Stomach (tissue), 9 donors: ENCODE data around the gene RBM38. TPM values are rescaled to one million over a fixed set of nuclear protein-coding genes. Genes with fewer than 3 reads are reported as not detected.

ENCODE experiments used
- DNase-seq, 2 donors: peaks; one replicate each; pipeline versions ENCODE4 v3.0.0 to v3.0.0-alpha.2; 2013 to 2019
- H3K27ac ChIP-seq, 5 donors: fragments of 200-600 bp in 4 of 5; sonication (generic) in 4 of 5; one replicate each; pipeline ENCODE4 v1.5.1; 2013 to 2019; ENCODE audit warnings: mild to moderate bottlenecking in 1 of 5, moderate library complexity in 1 of 5
- H3K27me3 ChIP-seq, 3 donors: fragments of 200-600 bp; sonication (generic); one replicate each; pipeline ENCODE4 v1.5.1; 2017 to 2019; ENCODE audit warnings: mixed run types in 1 of 3
- H3K36me3 ChIP-seq, 4 donors: fragments of 200-600 bp; sonication (generic); 1 replicate in 3 of 4; 2 replicates in 1 of 4; pipeline ENCODE4 v1.5.1; 2016 to 2019
- H3K4me1 ChIP-seq, 4 donors: fragments of 200-600 bp; sonication (generic); one replicate each; pipeline ENCODE4 v1.5.1; 2016 to 2019
- H3K4me3 ChIP-seq, 4 donors: fragments of 200-600 bp; sonication (generic) in 3 of 4; one replicate each; pipeline ENCODE4 v1.5.1; 2016 to 2019; ENCODE audit warnings: mild to moderate bottlenecking in 1 of 4
- H3K9me3 ChIP-seq, 4 donors: fragments of 200-600 bp; sonication (generic); one replicate each; pipeline ENCODE4 v1.5.1; 2016 to 2019
- CTCF ChIP-seq, 7 experiments: fragments of 450-650 bp in 4 of 7; fragments of 200-600 bp in 3 of 7; sonication (generic) in 3 of 7; IDR thresholded peaks; one replicate each; pipeline ENCODE4 v1.5.1; 2016 to 2019; ENCODE audit warnings: antibody characterized with exemption in 7 of 7, control low read depth in 2 of 7, mild to moderate bottlenecking in 1 of 7
- EP300 ChIP-seq: sonication (generic); formaldehyde crosslinking; IDR thresholded peaks from one replicate; pipeline ENCODE4 v1.6.1; 2017; ENCODE audit warnings: antibody characterized with exemption
- POLR2A ChIP-seq, 4 donors: fragments of 450-650 bp; IDR thresholded peaks; one replicate each; pipeline ENCODE4 v1.6.1; 2016; ENCODE audit warnings: antibody characterized with exemption in 4 of 4, control low read depth in 2 of 4, mild to moderate bottlenecking in 1 of 4, moderate library complexity in 1 of 4
- POLR2AphosphoS5 ChIP-seq, 3 donors: sonication (generic); formaldehyde crosslinking; IDR thresholded peaks; one replicate each; pipeline ENCODE4 v1.6.1; 2016; ENCODE audit warnings: antibody characterized with exemption in 3 of 3
- WGBS, 5 donors: extraction: QIAGEN DNeasy Blood & Tissue Kit in 3 of 5; methylation state at CpG; one replicate each; pipeline versions ENCODE4 v1.1.5 to v1.1.7; 2013 to 2018; 5-methylcytosine and 5-hydroxymethylcytosine counted together
- intact Hi-C: fragments of 100-400 bp; cut with DNase I; formaldehyde crosslinking; loops from one replicate; pipeline ENCODE4 v1.15.1; 2023; ENCODE audit warnings: low total_unique reads
- polyA plus RNA-seq, 3 donors: library from polyadenylated mRNA; stranded (reverse); fragments of 200-250 nt; gene quantifications; one replicate each; pipeline ENCODE4 v1.2.3, GENCODE V29; 2013
- total RNA-seq, 5 donors: library from RNA; depleted of rRNA; stranded (reverse); fragments of >200 nt; gene quantifications; one replicate each; pipeline versions ENCODE4 v1.1.0 to v1.2.3, GENCODE V29; 2014 to 2016
- donor health status: healthy with polysubstance abuse.
- donor health status: Bipolar disorder and iron deficiency.
- donor health status: healthy.

The RBM38 gene
- total and polyA plus RNA-seq, 8 donors, result 5.3 to 37.8 (median 16.4) TPM

GRCh38 chr20:57410924-57411323 is 19.7 kb downstream of the RBM38 start:
- 85 to 93% (median 88%) methylated on average over 5 of the region's 5 CpGs for WGBS, 5 donors
- H3K36me3 ChIP-seq, result peaks cover 19 to 43% (median 41%) of the 10 kb centered on the region in 4 donors
- intact Hi-C loops, result no loop called here
- no peak for DNase-seq
- H3K27ac ChIP-seq, result no peak overlapping the region
- H3K27me3 ChIP-seq, result no peaks in the 10 kb centered on the region
- H3K9me3 ChIP-seq, result no peaks in the 10 kb centered on the region
- TF ChIP-seq EP300 (no peak), POLR2A (IDR thresholded peaks at IDR 0.05) (no peak), POLR2AphosphoS5 (IDR thresholded peaks at IDR 0.05) (no peak), CTCF (IDR thresholded peaks at IDR 0.05) (no peak)
- no peak overlapping the region for H3K4me3 ChIP-seq
- H3K4me1 ChIP-seq, result peaks cover 0 to 26% (median 15%) of the 10 kb centered on the region in 4 donors

GRCh38 chr20:57411406-57412283 is 20.4 kb downstream of the RBM38 start:
- Histone ChIP-seq H3K36me3 (peaks cover 13 to 35% (median 34%) of the 10 kb centered on the region in 4 donors), H3K27ac (no peak overlapping the region), H3K9me3 (no peaks in the 10 kb centered on the region), H3K4me3 (no peak overlapping the region), H3K4me1 (peaks cover 0 to 26% (median 15%) of the 10 kb centered on the region in 4 donors), H3K27me3 (no peaks in the 10 kb centered on the region)
- TF ChIP-seq CTCF (IDR thresholded peaks at IDR 0.05) (no peak), EP300 (no peak), POLR2A (IDR thresholded peaks at IDR 0.05) (no peak), POLR2AphosphoS5 (IDR thresholded peaks at IDR 0.05) (no peak)
- DNase-seq, result no peak
- intact Hi-C loops, result no loop called here
- WGBS, 5 donors, result 79 to 88% (median 85%) methylated on average over 19 to 31 of the region's 31 CpGs

- no peak overlapping the region for H3K4me3 ChIP-seq
- 66 to 84% (median 74%) methylated on average over 5 to 8 of the region's 8 CpGs for WGBS, 5 donors
- H3K36me3 ChIP-seq, result peaks cover 13 to 27% (median 25%) of the 10 kb centered on the region in 4 donors
- DNase-seq, result no peak
- no peaks in the 10 kb centered on the region for H3K9me3 ChIP-seq
- no peak overlapping the region for H3K27ac ChIP-seq
- intact Hi-C loops, result no loop called here
- no peaks in the 10 kb centered on the region for H3K27me3 ChIP-seq
- TF ChIP-seq POLR2A (IDR thresholded peaks at IDR 0.05) (no peak), EP300 (no peak), POLR2AphosphoS5 (IDR thresholded peaks at IDR 0.05) (no peak), CTCF (IDR thresholded peaks at IDR 0.05) (no peak)
- H3K4me1 ChIP-seq, result peaks cover 0 to 26% (median 15%) of the 10 kb centered on the region in 4 donors
Measured at GRCh38 chr20:57412347-57413029, 21.3 kb downstream of the RBM38 start.

GRCh38 chr20:57413986-57414385 is 22.8 kb downstream of the RBM38 start:
- intact Hi-C loops, result no loop called here
- Histone ChIP-seq H3K36me3 (peaks cover 0 to 12% (median 10%) of the 10 kb centered on the region in 4 donors), H3K4me3 (no peak overlapping the region), H3K27me3 (no peaks in the 10 kb centered on the region), H3K4me1 (peaks cover 0 to 25% (median 15%) of the 10 kb centered on the region in 4 donors), H3K27ac (no peak overlapping the region), H3K9me3 (no peaks in the 10 kb centered on the region)
- no peak for DNase-seq
- TF ChIP-seq POLR2A (IDR thresholded peaks at IDR 0.05) (no peak), POLR2AphosphoS5 (IDR thresholded peaks at IDR 0.05) (no peak), EP300 (no peak), CTCF (IDR thresholded peaks at IDR 0.05) (no peak)
- WGBS, 5 donors, result 86 to 96% (median 93%) methylated on average over 6 to 10 of the region's 10 CpGs
